Fibroblast of the conjunctiva (primary cell): ENCODE measurements around the gene CASQ2.

Experiments
- DNase-seq: peaks from one replicate; pipeline ENCODE4 v3.0.0-alpha.2; 2010; ENCODE audit warnings: low read depth

The CASQ2 gene

DNA sequence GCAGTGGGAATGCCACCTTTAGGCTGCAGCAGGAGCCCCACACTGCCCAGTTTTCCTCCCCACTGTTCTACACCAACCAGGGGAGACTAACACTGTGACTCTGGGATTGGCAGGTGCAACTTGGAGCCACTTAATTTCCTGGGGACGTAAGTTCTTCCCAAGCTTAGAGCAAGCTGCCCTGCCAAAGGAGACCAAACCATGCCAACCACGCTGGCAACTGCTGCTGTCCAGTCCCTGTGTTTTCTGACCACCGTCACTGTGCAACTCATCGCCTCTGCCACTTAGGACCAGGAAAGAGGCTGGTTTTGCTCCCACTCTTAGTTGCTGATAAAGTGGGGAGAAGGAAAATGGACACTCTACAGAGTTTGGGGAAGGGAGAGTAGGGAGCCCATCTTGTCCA, 76.3 kb downstream of the CASQ2 start:
- DNase-seq: no peak

- DNase-seq: no peak
These were observed 77.5 kb downstream of the CASQ2 start for GRCh38 chr1:115690972-115691371.

DNA sequence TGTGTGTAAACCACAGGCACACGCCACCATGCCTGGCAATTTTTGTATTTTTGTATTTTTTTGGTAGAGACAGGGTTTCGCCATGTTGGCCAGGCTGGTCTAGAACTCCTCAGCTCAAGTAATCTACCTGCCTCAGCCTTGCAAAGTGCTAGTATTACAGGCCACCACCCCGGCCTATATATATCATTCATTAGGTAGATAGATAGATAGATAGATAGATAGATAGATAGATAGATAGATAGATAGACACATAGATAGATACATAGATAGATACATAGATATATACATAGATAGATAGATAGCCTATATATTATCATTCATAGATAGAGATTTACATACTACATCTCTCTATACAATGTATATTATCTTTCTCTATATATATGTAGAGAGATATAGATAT, 80.8 kb downstream of the CASQ2 start:
- DNase-seq: no peak

- no peak for DNase-seq
These were observed 83.3 kb downstream of the CASQ2 start for GRCh38 chr1:115685029-115685705.

DNA sequence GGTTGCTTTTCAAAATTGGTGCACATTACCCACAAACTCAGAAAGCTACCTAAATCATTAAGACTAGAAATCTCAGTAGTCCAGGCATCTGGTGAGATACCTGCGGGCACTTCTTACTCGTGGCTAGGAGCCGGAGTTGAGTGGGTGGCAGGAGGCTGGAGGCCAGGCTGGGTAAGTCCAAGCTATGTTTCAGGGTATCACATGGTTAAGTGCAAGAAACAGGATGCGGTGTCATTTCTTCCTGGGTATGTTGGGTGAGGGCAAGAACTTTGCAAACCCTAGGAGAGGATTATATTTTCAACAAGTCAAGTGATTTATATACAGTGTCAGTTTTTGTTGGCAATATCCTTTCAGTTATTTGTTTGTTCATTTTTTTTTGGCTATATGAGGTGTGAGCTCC, 85.7 kb downstream of the CASQ2 start:
- DNase-seq: no peak

GRCh38 chr1:115680730-115681111, 87.8 kb downstream of the CASQ2 start:
- DNase-seq: no peak

DNA sequence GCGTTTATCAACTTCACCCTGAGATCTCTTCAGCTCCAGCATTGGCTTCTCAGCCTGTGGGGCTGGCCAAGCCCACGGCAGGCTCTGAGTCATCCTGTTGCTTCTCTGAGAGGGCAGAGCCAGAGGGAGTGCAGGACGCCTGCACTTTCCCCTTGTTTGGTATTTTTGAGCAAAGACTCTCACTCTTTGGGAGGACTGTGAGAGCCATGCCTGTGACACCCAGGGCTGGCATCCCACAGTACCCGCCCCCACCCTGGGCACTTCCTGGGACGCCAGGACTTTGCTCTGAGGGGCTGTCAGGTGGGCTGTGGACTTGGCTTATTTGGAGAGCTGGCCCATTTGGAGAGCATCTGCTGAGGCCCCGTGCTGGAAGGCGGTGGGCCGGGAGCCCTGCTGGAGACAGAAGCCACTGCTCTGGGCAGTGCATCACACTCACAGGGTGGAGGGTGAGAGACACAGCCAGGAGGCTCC, 89.3 kb downstream of the CASQ2 start:
- peak; percentile 47 for DNase-seq

DNA sequence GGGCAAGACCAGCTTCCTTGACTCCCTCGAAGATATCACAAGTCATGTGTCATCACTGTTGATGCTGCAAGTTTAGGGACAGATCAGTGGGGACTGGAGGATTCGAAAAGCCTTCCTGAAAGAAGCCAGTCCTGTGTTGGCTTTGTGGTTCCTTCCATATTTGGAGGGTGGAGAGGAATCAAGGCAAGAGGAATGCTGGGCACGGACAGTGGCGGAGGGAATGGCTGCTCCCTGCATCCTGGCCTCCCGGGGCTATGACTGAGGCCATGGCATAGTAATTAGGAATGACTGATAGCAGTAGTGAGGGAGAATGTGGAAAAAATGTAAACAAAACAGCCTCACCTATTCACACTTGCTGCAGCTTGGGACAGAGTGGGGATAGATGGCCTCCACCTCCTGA, 90.4 kb downstream of the CASQ2 start:
- DNase-seq: no peak

- no peak for DNase-seq
These were observed 90.9 kb downstream of the CASQ2 start for GRCh38 chr1:115677565-115677964.

GRCh38 chr1:115677182-115677555, 91.3 kb downstream of the CASQ2 start:
- DNase-seq: no peak

DNA sequence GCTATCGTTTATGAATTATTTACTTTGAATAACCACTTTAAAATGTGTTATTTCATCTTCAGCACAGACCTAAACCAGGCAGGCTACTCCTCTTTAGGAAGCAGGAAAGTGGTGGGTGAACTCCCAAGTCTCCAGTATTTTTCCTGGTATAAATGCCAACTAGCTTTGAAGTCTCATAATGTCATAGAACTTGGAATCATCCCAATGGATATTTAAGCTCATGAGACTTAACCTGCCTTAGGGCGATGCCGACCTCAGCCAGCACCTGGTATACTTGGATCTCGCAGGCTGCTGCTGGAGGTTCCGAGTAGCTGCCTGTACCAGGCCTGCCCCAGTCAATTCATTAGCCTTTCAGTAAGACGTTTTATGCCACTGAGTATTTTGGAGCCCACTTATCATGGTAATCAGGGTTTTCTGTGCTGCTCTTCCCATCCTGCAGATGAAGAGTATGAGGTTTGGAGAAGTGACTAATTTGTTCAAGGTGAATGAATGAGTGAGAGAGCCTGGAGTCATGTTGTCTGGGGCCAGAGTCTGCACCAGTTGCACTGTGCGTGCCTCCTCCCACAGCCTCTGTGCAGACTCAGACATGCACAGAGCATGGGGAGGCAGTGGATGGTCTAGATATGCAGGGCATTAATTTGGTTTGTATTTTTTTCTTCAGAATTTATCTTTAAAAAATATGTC, 91.9 kb downstream of the CASQ2 start:
- no peak for DNase-seq

DNA sequence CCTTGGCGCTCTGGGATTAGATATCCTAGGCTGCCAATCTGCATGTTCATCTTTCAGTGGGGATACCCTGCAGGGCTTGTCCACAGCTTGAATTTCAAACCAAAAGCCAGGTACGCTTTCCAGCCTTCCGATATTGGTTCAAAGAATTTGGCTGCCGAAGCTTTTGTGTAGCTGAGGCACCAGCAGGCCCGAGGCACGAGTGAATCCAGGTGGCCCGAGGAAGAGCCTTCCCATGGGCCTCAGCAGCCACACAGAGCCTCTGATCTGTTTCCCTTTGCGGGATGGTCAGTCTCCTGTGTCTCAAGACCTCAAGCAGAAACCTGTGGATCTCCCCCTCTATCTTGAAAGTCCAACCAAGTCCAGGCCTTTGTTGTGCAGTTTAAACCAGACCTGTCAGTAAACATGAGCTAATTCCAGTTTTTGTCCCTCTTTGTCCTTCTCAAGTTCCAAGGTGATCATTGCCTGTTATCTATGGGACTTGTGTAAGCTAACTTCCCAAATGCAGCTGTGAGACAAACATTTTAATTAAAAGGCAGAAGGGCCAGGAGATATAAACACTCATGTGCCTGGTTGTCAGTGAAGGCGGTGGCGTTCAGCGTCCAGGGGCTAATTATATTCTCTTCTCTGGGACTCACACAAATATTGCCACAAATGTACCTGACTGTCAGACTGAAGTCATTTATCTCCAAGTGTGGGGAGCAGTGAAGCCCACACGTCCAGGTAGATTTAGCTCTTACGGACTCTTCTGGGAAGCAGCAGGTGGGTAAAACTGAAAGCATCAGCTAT, 96.1 kb downstream of the CASQ2 start:
- DNase-seq: no peak

GRCh38 chr1:115671176-115671934, 97.2 kb downstream of the CASQ2 start:
- no peak for DNase-seq

- DNase-seq: no peak
These were observed 97.9 kb downstream of the CASQ2 start for GRCh38 chr1:115670476-115671175.

DNA sequence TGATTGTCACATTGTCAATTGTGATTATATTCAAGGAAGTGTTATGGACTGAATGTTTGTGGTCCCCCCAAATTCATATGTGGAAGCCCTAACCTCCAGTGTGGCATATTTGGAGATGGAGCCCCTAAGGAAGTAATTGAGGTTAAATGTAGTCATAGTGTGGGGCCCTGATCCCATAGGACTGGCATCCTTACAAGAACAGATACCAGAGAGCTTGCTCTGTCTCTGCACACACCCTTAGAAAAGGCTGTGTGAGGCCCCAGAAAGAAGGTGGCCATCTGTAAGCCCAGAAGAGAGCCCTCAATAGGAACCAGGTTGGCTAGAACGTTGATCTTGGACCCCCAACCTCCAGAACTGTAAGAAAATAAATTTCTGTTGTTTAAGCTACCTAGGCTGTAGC, 98.6 kb downstream of the CASQ2 start:
- no peak for DNase-seq

DNA sequence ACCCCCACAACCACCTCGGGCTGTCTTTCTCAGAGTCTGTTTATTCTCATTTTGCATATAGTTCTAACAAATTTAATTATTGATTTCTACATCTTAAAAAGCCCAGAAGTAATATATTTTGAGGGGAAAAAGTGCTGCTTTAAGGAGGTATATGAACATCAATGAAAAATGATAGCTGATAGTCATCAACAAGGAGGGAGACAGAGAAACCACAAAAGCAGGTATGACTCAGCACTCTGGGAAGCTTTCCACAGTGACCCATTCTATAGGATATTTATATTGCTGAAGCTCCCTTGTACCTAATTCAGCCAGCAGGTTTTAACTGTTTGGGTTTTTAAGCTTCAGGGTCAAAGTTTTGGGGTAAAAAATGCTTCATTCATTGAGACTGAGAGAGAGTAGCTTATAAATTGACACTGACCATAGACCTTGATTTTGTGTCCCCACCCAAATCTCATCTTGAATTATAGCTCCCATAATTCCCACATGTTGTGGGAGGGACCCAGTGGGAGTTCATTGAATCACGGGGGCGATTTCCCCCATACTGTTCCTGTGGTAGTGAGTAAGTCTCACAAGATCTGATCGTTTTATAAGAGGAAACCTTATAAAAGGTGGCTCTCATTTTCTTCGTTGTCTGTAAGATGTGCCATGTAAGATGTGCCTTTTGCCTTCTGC, 99.4 kb downstream of the CASQ2 start:
- DNase-seq: peak; percentile 44

GRCh38 chr1:115668579-115668978, 99.9 kb downstream of the CASQ2 start:
- DNase-seq: no peak

GRCh38 chr1:115666702-115667101, 101.8 kb downstream of the CASQ2 start:
- no peak for DNase-seq

GRCh38 chr1:115666206-115666605, 102.3 kb downstream of the CASQ2 start:
- DNase-seq: no peak

DNA sequence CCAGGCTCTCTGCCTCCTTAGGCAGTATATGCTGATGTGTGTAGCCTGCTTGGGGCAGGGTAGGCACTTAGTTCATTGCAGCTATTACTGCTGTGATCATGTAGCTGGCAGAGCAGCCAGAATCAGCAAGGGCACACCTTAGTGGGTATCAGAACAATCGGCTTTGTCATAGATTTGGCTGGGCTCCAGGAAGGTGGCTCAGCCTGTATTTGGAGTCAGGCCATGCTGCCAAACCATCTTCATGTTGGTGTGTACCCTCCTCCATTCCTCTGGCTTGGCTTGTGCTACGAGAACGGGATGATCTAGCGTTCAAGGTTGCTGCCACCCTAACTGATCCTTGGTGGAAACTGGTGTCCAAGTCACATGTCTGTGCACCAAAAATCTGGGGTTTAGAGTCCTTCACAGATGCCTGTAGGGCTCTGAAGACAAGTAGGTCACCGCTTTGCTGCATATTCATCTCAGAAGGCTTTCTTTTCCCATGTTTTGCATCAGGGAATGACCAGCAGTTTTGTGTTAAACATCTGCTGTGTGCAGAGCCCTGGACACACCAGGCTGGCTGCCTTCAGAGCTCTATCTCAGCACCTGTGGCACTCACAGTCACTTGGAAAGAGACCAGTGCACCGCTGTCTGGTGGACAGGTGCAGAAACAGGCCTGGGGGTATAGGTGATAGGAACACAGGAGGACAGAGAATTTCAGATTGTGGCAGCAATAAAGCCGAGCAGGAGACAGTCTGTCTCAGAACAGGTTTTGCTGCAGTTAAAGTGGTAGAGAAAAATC, 103.0 kb downstream of the CASQ2 start:
- no peak for DNase-seq
